ENCODE measurements around the gene EEF1E1.

DNA sequence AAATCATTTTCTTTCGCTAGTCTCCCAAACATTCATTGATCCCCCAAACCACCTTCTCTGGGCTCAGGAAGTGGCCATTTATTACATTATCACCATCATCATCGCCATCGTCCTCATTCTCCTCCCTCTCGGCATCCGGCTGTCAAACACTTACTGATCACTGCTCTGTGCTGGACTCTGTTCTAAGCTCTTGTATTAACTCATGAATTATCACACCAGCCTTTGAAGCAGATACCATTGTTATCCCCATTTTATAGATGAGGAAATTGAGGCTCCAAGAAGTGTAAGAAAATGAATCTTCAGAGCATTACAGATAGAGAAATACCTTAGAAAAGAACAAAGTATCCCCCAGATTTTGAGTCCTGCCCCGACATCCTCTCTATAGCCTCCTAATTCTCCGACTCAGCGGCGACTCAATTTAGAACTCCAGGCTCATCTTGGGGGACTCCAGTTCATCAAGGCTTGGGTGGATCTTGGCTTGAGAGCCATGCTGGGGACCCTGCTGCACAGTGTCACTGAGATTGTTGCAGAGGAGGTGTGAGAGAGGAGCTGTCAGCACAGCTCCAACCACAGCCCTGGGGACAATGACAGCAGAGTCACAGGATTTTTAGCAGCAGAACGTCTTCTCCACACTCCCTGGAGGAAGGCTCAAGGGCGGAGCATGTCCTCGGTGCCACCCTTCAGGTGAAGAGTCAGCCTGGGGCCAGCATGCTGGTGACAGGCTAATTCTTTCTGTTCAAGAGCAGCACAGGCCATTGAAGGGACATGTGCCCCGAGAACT lies 6.6 kb upstream of the EEF1E1 start:
- TF ChIP-seq POLR2AphosphoS5 (IDR thresholded peaks at IDR 0.05; ENCODE audit: low read depth, low read length) (no peak), TAF1 (IDR thresholded peaks at IDR 0.05; ENCODE audit: borderline replicate concordance, low read depth, low read length) (no peak), POLR2A (IDR thresholded peaks at IDR 0.05; ENCODE audit: low read depth, low read length) (no peak)

Data from GM12892 (cell line).